KG1 (cell line): Measurements from ENCODE around the gene KL.

Experiments used
- DNase-seq: peaks from one replicate; lab custom pipeline; 2025; lab: John Stamatoyannopoulos, UW

Gene KL

GRCh38 chr13:33037673-33038072 lies 21.4 kb downstream of the KL start:
- no peak for DNase-seq

GRCh38 chr13:33040090-33040489 lies 23.9 kb downstream of the KL start:
- DNase-seq: no peak

- DNase-seq: no peak
Observed at GRCh38 chr13:33045851-33046592, 29.8 kb downstream of the KL start.

- DNase-seq: no peak
Observed at GRCh38 chr13:33050161-33050560, 33.9 kb downstream of the KL start.

- no peak for DNase-seq
Observed at GRCh38 chr13:33051632-33052031, 35.4 kb downstream of the KL start.

- DNase-seq: no peak
Observed at GRCh38 chr13:33052506-33053280, 36.5 kb downstream of the KL start.

- DNase-seq: no peak
Observed at GRCh38 chr13:33053397-33054066, 37.3 kb downstream of the KL start.

- no peak for DNase-seq
Observed at GRCh38 chr13:33057019-33057780, 41.0 kb downstream of the KL start.

GRCh38 chr13:33058776-33059327 lies 42.6 kb downstream of the KL start:
- DNase-seq: no peak

- no peak for DNase-seq
Observed at GRCh38 chr13:33060815-33061214, 44.6 kb downstream of the KL start.

- DNase-seq: no peak
Observed at GRCh38 chr13:33066329-33066728, 50.1 kb downstream of the KL start.

- no peak for DNase-seq
Observed at GRCh38 chr13:33069365-33069764, 53.1 kb downstream of the KL start.

GRCh38 chr13:33070713-33071112 lies 54.5 kb downstream of the KL start:
- DNase-seq: no peak

GRCh38 chr13:33072282-33072681 lies 56.1 kb downstream of the KL start:
- DNase-seq: no peak

GRCh38 chr13:33072759-33073158 lies 56.5 kb downstream of the KL start:
- DNase-seq: no peak

GRCh38 chr13:33073338-33073737 lies 57.1 kb downstream of the KL start:
- no peak for DNase-seq

- no peak for DNase-seq
Observed at GRCh38 chr13:33076001-33076992, 60.1 kb downstream of the KL start.

GRCh38 chr13:33078263-33078662 lies 62.0 kb downstream of the KL start:
- no peak for DNase-seq

GRCh38 chr13:33079960-33080359 lies 63.7 kb downstream of the KL start:
- no peak for DNase-seq

GRCh38 chr13:33080972-33081590 lies 64.9 kb downstream of the KL start:
- DNase-seq: no peak
